Hematopoietic multipotent progenitor cell treated with erythropoietin and hydrocortisone succinate and interleukin-3 and kit ligand, for 4 days (in vitro differentiated cells): Measurements from ENCODE around the gene CES3.
A peak's percentile ranks its signal among the peaks of the same experiment; 100 is the strongest.
"Not testable (repeated sequence)": the region's sequence is repeated elsewhere in the genome, so short reads cannot be mapped to it uniquely, and the experiment has no call there.

Experiments
- DNase-seq: peaks from one replicate; pipeline ENCODE4 v3.0.0-alpha.2; 2015

CES3 gene

DNA sequence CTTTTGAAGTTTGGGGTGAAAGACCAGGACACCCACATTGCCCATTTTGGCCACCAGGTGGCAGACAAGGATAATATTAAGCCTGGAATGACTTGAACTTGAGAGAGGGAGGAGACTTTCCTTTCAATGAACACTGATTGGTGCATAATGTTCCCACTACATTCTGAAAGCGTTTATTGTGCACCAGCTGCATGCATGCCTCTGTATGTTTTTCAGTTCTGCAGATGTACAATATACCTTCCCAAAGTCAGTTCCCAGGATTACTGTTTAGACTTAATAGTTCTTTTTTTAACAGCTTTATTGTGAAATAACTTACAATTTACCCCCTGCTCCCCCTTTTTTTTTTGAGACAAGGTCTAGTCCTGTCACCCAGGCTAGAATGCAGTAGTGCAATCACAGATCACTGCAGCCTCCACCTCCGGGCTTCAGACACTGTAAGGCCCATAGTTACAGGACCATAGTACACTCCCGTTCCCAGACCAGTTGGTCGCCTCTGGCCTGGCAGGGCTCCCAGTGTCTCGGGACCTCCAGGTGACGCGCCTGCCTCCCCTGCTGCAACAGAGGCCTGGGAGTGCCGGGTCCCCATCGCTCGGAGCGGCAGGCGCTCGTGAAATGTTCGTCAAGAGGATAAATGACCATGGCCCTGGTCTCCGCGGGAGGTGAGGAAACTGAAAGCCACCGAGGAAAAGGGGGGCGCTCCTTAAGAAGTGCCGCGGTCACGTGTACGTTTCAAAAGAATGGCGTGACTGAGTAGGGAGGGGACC, 13.6 kb upstream of the CES3 start:
- DNase-seq, result peak; percentile 93

DNA sequence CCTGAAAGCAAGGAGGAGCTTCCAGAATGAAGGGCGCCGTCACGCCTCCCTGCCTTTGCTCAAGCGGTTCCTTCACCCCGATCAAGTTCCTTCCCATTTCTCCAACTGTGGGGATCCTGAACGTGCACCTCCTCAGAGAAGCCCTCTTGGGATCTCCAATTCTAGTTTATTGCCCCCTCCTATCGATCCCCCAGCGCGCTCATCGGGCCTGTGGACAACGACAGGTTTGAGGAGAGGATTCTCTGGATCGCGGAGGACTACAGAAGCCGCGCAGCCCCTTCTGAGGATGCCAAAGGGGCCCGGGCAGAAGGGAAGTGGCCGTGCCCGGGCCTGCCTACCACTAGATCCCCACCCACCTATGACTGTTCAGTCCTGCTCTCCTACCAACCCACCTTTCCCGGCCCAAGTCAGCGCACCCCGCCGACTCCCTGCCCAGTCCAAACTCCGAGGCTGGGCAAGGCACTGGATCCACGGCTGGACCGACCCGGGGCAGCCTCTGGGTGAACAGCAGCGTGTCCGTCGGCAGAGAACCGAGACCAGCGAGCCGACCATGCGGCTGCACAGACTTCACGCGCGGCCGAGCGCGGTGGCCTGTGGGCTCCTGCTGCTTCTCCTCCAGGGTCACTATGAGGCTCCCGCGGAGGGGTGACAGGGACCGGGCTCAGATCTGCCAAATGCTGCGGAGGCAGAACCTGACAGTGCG, 12.8 kb upstream of the CES3 start:
- no peak for DNase-seq

DNA sequence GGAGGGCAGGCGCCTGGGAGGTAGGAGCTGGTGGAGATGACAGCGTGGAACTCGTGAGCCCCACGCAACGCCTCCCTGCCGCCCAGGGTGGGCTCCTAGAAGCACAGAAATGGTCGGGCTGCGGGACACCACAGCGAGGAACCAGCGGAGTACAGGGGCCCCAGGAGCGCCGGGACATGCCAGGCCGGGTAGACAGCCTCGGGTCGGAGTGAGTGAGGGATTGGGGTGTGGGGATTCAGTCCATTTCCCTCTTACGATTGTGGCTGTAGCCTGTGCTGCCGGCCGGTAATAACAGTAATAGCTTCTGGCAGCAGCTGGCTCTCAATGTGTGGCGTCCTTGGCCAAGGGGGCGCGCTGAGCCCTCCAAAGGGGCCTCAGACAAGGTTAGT, 12.2 kb upstream of the CES3 start:
- DNase-seq, result no peak

DNA sequence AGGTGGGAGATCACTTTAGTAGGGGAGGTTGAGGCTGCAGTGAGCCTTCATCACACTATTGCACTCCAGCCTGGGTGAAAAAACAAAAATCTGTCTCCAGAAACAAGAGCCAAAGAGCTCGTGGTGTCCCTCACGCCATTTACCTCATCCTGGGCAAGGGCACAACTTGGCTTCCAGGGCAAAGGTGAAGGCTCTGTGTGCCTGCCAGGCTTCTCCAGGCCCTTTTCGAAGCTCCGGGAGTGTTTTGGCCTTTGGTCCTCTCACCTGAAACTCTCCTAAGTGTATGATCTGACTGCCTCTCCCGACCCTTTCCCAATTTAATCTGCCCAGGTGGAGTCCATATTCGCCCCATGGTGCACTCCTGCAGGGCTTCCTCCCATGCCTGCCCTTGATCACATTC, 11.6 kb upstream of the CES3 start:
- no peak for DNase-seq

DNA sequence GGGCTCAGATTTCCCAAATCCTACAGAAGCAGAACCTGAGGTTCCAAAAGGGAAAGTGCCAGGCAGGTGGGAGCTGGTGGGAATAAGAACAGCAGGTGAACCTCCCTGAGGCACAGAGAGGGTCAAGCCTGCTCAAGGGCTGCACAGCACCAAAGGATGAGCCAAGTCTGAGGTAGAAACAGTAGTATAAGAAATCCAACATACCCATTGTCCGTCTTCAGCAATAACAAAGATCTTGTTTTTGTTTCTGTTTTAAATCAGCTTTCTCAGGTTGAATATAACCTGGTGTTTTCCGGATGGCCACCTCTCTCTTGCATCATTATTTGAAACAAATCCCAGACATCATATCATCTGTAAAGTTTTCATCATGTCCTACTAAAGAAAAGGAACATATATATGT, 10.6 kb upstream of the CES3 start:
- DNase-seq, result no peak

DNA sequence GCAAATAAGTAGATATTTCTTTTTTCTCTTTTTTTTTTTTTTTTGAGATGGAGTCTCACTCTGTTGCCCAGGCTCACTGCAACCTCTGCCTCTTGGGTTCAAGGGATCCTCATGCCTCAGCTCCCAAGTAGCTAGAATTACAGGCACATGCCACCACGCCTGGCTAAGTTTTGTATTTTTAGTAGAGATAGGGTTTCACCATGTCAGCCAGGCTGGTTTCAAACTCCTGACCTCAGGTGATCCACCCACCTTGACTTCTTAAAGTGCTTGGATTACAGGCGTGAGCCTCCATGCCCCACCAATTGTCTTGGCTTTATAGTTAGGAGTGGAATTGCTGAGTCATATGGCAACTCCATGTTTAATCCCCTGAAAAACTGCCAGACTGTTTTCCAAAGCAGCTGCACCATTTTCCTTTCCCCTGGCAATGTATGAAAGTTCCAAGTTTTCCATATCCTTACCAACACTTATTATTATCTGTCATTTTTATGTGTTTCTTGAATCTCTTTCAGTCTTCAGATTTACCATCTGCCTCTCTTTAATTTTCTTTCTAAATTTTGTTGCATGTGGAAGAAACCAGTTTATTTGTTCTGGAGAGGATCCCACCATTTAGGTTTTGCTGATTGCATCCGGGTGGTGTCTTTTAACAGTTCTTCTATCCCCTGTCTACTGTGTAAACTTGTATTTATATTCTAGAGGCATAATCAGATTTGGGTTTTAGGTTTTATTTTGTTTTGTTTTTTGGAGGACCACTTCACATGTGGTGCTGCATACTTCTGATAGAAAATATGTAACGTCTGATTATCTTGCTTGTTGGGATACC, 9.9 kb upstream of the CES3 start:
- no peak for DNase-seq

DNA sequence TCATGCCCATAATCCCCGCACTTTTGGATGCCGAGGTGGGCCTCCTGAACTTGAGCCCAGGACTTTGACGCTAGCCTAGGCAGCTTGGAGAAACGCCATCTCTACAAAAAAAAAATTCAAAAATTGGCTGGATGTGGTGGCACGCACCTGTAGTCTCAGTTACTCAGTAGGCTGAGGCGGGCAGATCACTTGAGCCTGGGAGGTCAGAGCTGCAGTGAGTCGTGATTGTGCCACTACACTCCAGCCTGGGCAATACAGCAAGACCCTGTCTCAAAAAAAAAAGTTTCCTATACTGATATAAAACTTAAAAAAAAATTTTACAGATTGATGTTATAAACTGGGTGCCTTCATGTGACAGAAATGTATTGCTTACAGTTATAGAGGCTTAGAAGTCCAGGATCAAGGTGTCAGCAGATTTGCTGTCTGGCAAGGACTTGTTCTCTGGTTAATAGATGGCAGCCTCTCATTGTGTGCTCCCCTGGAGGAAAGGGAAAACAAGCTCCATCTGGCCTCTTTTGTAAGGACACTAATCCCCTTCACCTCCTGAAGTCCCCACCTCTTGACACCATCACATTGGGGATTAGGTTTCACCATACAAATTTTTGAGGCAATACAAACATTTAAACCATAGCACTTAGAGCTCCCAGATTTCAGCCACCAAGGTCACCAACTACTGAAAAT, 8.5 kb upstream of the CES3 start:
- no peak for DNase-seq

DNA sequence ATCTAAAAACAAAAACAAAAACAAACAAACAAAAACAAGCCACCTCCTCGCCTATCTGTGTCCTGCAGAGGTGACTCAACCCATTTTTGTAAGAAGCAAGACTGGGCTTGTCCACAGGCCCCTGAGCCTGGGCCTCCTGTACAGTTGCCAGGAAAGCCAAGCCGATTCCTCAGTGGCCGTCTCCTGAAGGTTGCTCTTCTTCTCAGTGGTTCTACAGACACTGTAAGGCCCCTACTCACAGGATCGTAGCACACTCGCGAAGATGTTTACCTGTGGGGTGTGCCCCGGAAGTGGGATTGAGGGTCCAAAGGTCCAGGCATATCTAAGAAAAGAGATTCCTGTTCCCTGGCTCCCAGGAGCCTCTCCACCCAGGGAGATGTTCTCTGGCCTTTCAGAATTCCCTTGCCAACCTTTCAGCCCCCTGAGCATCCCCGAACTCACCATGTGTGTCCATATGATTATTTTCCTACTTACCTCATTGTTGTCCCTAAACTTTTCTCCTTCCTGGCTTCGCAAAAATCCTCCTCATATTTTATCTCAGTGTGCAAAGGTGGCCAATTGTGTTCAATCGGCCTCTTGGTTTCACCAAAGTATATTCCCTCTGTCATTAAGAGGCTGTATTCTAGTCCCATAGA, 7.5 kb upstream of the CES3 start:
- DNase-seq, result no peak

DNA sequence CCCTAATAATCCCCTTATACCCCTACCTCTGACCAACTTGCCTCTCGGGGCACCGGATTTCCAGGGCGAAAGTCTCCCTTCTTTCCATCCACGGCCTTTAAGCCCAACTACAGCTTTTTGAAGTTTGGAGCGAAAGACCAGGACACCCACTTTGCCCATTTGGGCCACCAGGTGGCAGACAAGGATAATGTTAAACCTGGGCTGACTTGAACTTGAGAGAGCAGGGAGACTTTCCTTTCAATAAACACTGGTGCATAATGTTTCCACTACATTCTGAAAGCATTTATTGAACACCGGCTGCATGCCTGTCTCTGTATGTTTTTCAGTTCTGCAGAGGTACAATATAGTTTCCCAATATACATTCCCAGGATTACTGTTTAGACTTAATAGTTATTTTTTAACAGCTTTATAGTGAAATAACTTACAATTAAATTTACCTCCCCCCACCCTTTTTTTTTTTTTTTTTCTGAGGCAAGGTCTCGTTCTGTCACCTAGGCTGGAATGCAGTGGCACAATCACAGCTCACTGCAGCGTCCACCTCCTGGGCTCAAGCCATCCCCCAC, 6.9 kb upstream of the CES3 start:
- DNase-seq, result peak; percentile 90

DNA sequence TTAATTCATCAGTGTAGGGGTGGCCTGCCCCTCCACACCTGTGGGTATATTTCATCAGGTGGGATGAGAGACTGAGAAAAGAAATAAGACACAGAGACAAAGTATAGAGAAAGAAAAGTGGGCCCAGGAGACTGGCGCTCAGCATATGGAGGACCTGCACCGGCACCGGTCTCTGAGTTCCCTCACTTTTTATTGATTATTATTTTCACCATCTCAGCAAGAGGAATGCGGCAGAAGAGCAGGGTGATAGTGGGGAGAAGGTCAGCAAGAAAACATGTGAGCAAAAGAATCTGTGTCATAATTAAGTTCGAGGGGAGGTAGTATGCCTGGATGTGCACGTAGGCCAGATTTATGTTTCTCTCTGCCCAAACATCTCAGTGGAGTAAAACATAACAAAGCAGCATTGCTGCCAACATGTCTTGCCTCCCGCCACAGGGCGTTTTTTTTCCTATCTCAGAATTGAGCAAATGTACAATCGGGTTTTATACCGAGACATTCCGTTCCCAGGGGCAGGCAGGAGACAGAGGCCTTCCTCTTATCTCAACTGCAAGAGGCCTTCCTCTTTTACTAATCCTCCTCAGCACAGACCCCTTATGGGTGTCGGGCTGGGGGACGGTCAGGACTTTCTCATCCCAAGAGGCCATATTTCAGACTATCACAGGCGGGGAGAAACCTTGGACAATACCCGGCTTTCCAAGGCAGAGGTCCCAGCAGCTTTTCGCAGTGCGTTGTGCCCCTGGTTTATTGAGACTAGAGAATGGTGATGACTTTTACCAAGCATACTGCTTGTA, 5.5 kb upstream of the CES3 start:
- DNase-seq, result peak; percentile 33

DNA sequence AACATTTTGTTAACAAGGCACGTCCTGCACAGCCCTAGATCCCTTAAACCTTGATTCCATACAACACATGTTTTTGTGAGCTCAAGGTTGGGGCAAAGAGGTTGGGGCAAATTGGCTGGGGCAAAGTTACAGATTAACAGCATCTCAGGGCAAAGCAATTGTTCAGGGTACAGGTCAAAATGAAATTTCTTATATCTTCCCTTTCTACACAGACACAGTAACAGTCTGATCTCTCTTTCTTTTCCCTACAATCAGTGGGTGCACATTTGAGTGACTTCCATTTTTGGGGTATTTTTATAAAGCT, 5.0 kb upstream of the CES3 start:
- DNase-seq, result not testable (repeated sequence)

DNA sequence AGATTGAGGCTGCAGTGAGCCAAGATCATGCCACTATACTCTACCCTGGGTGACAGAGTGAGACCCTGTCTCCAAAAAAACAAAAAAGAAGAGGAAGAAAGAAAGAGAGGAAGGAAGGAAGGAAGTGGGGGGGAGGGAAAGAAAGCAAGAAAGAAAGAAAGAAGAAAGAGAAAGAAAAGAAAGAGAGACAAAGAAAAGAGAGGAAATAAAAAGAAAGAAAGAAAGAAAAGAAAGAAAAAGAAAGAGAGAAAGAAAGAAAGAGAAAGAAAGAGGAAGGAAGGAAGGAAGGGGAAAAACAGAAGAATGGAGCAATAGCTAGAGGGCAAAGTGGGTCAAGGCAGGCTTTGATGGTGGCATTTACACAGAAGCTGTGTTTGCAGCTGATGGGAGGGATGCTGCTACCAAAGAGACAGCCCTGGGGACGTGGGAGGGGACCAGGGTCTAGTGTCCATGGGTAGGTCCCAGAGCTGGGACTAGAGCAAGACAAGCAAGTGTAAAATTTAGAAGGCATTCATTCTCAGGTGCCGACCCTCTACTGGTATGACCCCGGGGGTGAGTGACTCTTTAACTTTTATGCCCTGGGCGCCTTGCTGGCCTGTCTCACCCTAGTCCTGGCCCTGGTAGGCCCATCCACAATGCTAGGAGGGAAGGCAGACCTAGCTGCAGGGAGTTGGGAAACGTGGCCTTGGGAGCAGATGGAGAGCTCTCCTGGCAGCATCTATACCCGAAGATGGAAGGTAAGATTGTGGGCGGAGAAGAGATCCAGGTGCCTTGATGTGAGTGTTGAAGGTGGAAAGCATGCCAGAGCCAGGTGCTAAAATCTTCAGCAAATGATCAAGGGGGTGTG, 2.0 kb upstream of the CES3 start:
- no peak for DNase-seq

DNA sequence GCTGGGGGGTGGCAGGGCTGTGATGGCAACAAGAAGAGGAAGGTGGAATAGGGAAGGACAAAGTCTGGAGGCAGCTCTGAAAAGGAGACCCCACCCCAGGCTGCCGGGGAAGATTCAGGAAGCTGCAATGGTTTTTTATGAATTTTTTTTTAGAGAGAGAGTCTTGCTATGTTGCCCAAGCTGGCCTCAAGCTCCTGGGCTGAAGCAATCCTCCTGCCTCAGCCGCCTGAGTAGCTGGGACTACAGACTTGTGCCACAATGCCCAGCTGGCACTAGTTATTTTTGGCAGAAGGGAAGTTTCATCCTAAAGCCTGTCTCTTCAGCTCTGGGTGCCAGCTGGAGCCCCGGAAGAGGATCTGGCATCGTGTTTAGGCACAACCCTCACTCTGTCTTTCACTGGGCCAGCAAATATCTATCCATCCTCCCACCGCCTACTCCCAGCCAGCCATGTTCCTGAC, 1.3 kb upstream of the CES3 start:
- DNase-seq, result no peak

DNA sequence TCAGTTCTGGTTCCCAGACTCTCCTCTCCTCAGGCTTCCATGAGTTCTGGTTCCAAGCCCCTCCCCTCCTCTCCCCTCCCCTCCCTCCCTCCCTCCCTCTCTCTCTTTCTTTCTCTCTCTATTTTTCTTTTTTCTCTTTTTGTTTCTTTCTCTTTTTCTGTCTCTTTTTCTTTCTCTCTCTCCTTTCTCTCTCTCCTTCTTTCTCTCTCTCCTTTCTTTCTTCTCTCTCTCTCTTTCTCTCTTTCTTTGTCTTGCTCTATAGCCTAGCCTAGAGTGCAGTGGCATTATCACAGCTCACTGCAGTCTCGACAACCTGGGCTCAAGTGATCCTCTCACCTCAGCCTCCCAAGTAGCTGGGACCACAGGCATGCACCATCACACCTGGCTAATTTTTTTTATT, 796 bp upstream of the CES3 start:
- no peak for DNase-seq

DNA sequence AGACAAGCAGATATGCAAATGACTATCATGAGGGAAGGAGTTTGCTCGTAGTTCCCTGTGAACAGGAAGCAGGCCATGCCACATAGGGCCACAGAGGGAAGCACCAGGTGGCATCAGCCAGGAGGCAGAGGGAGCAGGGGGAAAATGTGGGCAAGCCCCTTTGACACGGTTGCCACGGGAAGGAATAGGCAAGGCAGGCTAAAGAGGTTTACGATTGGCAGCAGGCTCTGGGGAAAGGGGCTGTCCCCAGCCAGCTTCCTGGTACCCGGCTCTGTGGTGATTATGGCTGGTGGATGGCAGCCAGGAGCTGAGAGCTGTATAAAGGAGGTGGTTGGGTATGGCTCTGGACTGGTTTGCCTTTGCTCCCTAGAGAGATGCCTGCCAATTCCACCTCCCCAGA, 848 bp downstream of the CES3 start:
- peak; percentile 33 for DNase-seq

DNA sequence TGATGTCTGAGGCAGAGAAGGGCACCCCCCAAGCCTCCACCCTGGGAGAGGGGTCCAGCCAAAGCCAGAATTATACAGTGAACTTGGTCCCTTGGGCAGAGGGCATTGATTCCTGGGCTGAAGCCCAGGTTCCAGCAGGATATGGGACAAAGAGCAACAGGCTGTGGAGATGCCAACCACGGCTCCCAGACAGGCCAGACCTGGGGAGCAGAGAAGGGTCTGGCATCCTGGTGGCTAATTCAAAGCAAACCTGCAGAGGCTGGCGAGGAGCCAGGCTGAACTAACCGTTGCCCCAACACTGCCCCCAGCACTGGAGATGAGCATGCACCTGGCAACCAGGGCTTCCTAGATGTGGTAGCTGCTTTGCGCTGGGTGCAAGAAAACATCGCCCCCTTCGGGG, 3.0 kb downstream of the CES3 start:
- no peak for DNase-seq

DNA sequence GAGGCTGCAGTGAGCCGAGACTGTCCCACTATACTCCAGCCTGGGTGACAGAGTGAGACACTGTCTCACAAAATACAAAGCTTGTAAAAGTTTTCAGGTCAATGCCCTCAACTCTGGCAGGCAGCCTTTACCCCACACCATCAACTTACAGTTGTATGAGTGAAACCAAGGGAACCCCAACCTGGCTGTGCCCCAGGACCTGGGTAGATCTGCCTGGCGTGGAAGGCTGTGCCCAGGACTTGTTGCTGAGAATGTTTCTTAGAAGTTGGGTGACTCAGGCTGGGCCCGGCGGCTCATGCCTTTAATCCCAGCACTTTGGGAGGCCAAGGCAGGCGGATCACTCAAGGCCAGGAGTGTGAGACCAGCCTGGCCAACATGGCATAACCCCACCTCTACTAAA, 7.8 kb downstream of the CES3 start:
- DNase-seq, result no peak

DNA sequence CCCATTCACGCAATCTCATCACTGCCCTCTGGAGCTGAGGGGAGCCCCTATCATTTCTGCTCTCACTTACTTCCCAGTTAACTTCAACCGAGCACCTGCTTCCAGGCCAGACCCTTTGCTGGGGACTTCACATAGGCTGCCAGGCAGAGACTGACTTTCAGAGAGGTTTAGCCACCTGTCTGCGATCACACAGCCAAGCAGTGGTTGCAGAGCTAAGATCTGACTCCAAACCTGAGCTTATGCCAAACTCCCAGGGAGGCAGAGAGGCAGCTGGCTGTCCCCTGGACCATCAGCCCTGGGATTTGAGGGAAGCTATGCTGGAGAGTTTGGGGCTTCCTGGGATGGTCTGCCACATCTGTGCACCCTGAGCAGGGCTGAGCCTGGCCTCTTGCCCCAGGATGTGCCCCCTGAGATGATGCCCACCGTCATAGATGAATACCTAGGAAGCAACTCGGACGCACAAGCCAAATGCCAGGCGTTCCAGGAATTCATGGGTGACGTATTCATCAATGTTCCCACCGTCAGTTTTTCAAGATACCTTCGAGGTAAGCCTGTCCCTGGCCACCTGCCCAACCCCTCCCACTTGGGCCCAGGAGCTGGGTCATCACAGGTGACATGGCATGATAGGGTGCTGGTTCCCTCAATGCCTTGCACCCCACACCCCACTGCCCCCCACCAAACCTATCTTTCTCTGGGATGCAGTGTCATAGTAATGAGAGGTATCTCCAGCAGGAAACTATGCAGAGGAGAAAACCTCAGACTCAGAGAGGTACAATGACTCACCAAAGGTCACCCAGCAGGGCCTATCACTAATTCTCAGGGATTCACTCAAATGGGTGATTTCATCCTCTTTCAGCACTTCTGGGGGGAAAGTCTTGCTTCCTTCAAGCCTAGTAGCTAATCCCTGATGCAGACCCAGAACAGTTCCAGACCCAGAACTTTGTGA, 10.0 kb downstream of the CES3 start:
- no peak for DNase-seq

DNA sequence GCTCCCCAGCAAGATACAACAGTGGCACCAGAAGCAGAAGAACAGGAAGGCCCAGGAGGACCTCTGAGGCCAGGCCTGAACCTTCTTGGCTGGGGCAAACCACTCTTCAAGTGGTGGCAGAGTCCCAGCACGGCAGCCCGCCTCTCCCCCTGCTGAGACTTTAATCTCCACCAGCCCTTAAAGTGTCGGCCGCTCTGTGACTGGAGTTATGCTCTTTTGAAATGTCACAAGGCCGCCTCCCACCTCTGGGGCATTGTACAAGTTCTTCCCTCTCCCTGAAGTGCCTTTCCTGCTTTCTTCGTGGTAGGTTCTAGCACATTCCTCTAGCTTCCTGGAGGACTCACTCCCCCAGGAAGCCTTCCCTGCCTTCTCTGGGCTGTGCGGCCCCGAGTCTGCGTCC, 11.9 kb downstream of the CES3 start:
- DNase-seq, result no peak

DNA sequence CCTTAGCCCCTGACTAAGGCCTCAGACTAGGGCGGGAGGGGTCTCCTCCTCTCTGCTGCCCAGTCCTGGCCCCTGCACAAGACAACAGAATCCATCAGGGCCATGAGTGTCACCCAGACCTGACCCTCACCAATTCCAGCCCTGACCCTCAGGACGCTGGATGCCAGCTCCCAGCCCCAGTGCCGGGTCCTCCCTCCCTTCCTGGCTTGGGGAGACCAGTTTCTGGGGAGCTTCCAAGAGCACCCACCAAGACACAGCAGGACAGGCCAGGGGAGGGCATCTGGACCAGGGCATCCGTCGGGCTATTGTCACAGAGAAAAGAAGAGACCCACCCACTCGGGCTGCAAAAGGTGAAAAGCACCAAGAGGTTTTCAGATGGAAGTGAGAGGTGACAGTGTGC, 12.7 kb downstream of the CES3 start:
- DNase-seq, result no peak
